Peyer's patch (tissue), 4 donors: Measurements from ENCODE around the gene ZNRF1.

Source experiments
- POLR2A ChIP-seq, 2 donors: fragments of 450-650 bp; IDR thresholded peaks; one replicate each; pipeline ENCODE4 v1.5.1; 2017; ENCODE audit warnings: antibody characterized with exemption in 2 of 2, mild to moderate bottlenecking in 2 of 2, moderate library complexity in 2 of 2
- TF ChIP-seq, protein P1 (sequence below), 6 experiments: fragments of 450-650 bp in 4 of 6; fragments of 200-600 bp in 2 of 6; sonication (generic) in 1 of 6; IDR thresholded peaks; one replicate each; pipeline ENCODE4 v1.5.1; 2017 to 2019; ENCODE audit warnings: antibody characterized with exemption in 6 of 6, mild to moderate bottlenecking in 3 of 6, moderate library complexity in 1 of 6

DNA sequence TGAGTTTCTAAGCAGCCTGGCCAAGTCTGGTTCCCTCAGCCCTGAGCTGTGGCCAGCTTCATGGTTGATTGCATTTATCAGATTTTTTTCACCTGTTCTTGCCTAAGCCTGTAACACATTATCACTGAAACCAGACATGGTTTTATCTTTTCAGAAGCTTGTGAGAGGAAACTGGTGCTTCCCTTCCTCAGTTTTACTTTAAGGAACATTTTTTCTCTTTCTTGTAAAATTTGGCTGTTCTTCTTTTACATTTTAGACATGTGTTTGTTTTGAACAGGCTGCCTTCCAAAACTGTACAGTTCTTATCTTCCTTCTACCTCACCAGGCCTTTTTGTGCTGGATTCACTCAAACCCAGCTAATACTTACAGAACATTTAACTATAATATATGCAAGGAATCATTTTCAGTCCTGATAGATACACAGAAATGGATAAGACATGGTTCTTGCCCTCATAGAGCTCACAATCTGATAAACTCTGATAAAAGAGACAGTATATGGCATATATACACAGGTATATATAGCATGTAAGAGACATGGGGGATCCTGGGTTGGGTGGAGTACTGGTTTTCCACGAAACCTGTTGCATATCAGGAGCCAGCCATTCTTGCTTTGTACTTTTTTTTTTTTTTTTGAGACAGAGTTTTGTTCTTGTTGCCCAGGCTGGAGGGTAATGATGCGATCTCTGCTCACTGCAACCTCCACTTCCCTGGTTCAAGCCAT is 44.5 kb downstream of the ZNRF1 start:
- TF ChIP-seq, protein P1, sequence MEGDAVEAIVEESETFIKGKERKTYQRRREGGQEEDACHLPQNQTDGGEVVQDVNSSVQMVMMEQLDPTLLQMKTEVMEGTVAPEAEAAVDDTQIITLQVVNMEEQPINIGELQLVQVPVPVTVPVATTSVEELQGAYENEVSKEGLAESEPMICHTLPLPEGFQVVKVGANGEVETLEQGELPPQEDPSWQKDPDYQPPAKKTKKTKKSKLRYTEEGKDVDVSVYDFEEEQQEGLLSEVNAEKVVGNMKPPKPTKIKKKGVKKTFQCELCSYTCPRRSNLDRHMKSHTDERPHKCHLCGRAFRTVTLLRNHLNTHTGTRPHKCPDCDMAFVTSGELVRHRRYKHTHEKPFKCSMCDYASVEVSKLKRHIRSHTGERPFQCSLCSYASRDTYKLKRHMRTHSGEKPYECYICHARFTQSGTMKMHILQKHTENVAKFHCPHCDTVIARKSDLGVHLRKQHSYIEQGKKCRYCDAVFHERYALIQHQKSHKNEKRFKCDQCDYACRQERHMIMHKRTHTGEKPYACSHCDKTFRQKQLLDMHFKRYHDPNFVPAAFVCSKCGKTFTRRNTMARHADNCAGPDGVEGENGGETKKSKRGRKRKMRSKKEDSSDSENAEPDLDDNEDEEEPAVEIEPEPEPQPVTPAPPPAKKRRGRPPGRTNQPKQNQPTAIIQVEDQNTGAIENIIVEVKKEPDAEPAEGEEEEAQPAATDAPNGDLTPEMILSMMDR (IDR thresholded peaks at IDR 0.05), result no peak
- TF ChIP-seq POLR2A (IDR thresholded peaks at IDR 0.05), result no peak
